Stimulated activated CD8-positive, alpha-beta memory T cell treated with anti-CD3 and anti-CD28 coated beads, Interleukin-2, amount 100 ng/mL, for 48 hours (primary cell): Measurements from ENCODE around the gene SLC25A21.

Experiments used
- DNase-seq, 2 donors: peaks; one replicate each; pipeline ENCODE4 v3.0.0-alpha.2; 2020; ENCODE audit warnings: low read depth in 2 of 2

Gene SLC25A21

GRCh38 chr14:37143475-37143874 is 28.9 kb downstream of the SLC25A21 start:
- DNase-seq: no peak

GRCh38 chr14:37142835-37143401 is 29.5 kb downstream of the SLC25A21 start:
- no peak for DNase-seq

GRCh38 chr14:37140176-37140575 is 32.2 kb downstream of the SLC25A21 start:
- DNase-seq: no peak

- no peak for DNase-seq
Measured at GRCh38 chr14:37139710-37140109, 32.7 kb downstream of the SLC25A21 start.

- DNase-seq: no peak
Measured at GRCh38 chr14:37138898-37139297, 33.5 kb downstream of the SLC25A21 start.

GRCh38 chr14:37133284-37133913 is 39.0 kb downstream of the SLC25A21 start:
- no peak for DNase-seq

- DNase-seq: no peak
Measured at GRCh38 chr14:37131205-37131604, 41.2 kb downstream of the SLC25A21 start.

- no peak for DNase-seq
Measured at GRCh38 chr14:37129047-37129446, 43.4 kb downstream of the SLC25A21 start.

- no peak for DNase-seq
Measured at GRCh38 chr14:37124614-37125013, 47.8 kb downstream of the SLC25A21 start.

GRCh38 chr14:37122919-37123639 is 49.3 kb downstream of the SLC25A21 start:
- DNase-seq: no peak

- no peak for DNase-seq
Measured at GRCh38 chr14:37122288-37122687, 50.1 kb downstream of the SLC25A21 start.

- no peak for DNase-seq
Measured at GRCh38 chr14:37118673-37119366, 53.6 kb downstream of the SLC25A21 start.

- no peak for DNase-seq
Measured at GRCh38 chr14:37116933-37117849, 55.2 kb downstream of the SLC25A21 start.

- no peak for DNase-seq
Measured at GRCh38 chr14:37115406-37115805, 57.0 kb downstream of the SLC25A21 start.

GRCh38 chr14:37114559-37114958 is 57.8 kb downstream of the SLC25A21 start:
- no peak for DNase-seq

GRCh38 chr14:37114002-37114401 is 58.4 kb downstream of the SLC25A21 start:
- no peak for DNase-seq

- DNase-seq: no peak
Measured at GRCh38 chr14:37098132-37098531, 74.3 kb downstream of the SLC25A21 start.

- no peak for DNase-seq
Measured at GRCh38 chr14:37094502-37094901, 77.9 kb downstream of the SLC25A21 start.

- DNase-seq: no peak
Measured at GRCh38 chr14:37093364-37093763, 79.0 kb downstream of the SLC25A21 start.

- DNase-seq: no peak
Measured at GRCh38 chr14:37091651-37092050, 80.8 kb downstream of the SLC25A21 start.

- DNase-seq: no peak
Measured at GRCh38 chr14:37090026-37090425, 82.4 kb downstream of the SLC25A21 start.

- no peak for DNase-seq
Measured at GRCh38 chr14:37089410-37089809, 83.0 kb downstream of the SLC25A21 start.
